ENCODE results near the gene CPT1C.

Gene CPT1C

DNA sequence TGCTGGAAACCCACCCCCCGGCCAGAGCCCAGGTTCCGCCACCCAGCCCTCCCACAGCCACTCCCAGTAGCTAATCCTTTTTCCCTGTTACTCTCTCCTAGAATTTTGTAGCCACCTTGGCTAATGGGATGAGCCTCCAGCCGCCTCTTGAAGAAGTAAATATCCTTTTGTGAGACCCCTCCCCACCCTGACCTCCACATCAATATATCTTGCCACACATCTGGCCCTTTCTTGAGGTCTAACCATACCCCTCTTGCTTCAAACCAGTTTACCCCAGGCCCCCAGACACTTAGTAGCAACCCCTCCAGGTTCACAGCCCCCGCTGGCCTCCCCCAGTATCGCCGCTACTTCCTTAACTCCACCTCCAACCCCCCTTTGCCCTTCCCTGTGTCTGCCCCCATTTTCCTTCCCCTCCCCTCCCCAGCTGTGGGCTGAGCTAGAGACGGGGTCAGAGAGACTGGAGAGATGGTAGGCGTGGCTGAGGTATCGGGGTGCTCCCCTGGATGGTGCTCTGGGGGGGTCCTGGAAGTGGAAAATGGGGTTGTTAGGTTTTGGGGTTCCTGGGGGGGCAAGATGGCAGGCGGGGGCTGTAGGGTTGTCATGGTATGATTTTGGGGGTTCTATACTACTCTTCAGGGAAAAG, 11.0 kb upstream of the CPT1C start:
- Histone ChIP-seq H3K36me3 (ENCODE audit: control insufficient read depth, insufficient read depth, low read length) (peaks cover 19% of the 10 kb centered on the region), H3K27me3 (ENCODE audit: control insufficient read depth, insufficient read depth, low read length) (no peaks in the 10 kb centered on the region), H3K4me1 (ENCODE audit: control insufficient read depth, insufficient read depth, low read length) (peaks cover 6% of the 10 kb centered on the region), H3K9ac (ENCODE audit: low read length) (no peak overlapping the region), H3K27ac (ENCODE audit: low read depth, low read length) (peak overlapping the region; percentile 27), H3K4me3 (ENCODE audit: low read length) (no peak overlapping the region)

DNA sequence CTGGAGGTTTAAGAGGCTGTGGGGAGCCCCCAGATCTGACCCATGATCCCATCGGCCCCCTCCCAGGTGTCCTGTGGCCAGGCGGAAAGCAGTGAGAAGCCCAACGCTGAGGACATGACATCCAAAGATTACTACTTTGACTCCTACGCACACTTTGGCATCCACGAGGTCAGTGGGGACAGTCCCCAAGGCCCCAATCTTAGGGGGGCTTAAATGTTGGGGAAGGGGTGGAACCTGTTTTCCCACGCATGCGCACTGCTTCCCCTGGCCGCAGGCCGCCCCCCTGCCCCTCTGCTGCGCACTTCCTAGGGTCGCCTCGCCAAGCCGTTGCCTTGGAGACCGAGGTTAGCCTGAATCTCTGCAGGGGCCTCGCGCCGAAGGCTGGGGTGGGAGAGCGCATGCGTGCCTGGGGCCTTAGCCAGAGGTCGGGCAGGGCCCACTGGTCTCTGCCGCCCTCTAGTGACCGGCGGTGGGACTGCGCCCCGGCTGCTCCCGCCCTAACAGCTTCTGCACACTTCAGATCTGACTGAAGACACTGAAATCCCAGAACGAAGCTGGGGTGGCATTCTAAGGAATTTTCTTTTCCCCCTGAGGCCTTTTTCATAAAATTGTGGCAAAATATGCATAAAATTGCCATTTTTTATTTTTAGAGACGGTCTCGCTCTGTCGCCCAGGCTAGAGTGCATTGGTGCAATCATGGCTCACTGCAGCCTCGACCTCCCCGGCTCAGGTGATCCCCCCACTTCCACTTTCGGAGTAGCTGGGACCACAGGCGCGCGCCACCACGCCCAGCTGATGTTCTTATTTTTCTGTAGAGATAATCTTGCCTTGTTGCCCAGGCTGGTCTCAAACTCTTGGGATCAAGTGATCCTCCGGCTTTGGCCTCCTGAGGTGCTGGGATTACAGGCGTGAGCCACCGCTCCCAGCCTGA, 10.2 kb upstream of the CPT1C start:
- peak overlapping the region; percentile 25 for H3K4me3 ChIP-seq (ENCODE audit: low read length)
- H3K4me1 ChIP-seq (ENCODE audit: control insufficient read depth, insufficient read depth, low read length): peaks cover 6% of the 10 kb centered on the region
- H3K36me3 ChIP-seq (ENCODE audit: control insufficient read depth, insufficient read depth, low read length): peaks cover 23% of the 10 kb centered on the region
- H3K9ac ChIP-seq (ENCODE audit: low read length): no peak overlapping the region
- H3K27ac ChIP-seq (ENCODE audit: low read depth, low read length): peak overlapping the region; percentile 27
- no peaks in the 10 kb centered on the region for H3K27me3 ChIP-seq (ENCODE audit: control insufficient read depth, insufficient read depth, low read length)

DNA sequence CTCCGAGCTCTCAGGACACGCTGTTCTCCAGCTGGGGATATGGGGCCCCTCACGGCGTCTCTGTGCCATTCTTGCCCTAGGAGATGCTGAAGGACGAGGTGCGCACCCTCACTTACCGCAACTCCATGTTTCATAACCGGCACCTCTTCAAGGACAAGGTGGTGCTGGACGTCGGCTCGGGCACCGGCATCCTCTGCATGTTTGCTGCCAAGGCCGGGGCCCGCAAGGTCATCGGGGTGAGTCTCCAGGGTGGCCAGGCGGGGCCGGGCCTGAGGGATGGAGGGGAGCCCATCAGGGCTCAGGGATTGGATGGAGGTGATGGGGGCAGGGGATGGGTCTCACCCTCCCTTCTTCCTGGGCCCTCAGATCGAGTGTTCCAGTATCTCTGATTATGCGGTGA, 9.1 kb upstream of the CPT1C start:
- peaks cover 23% of the 10 kb centered on the region for H3K36me3 ChIP-seq (ENCODE audit: control insufficient read depth, insufficient read depth, low read length)
- H3K4me1 ChIP-seq (ENCODE audit: control insufficient read depth, insufficient read depth, low read length): peaks cover 6% of the 10 kb centered on the region
- no peak overlapping the region for H3K4me3 ChIP-seq (ENCODE audit: low read length)
- H3K9ac ChIP-seq (ENCODE audit: low read length): no peak overlapping the region
- H3K27ac ChIP-seq (ENCODE audit: low read depth, low read length): no peak overlapping the region
- no peaks in the 10 kb centered on the region for H3K27me3 ChIP-seq (ENCODE audit: control insufficient read depth, insufficient read depth, low read length)

DNA sequence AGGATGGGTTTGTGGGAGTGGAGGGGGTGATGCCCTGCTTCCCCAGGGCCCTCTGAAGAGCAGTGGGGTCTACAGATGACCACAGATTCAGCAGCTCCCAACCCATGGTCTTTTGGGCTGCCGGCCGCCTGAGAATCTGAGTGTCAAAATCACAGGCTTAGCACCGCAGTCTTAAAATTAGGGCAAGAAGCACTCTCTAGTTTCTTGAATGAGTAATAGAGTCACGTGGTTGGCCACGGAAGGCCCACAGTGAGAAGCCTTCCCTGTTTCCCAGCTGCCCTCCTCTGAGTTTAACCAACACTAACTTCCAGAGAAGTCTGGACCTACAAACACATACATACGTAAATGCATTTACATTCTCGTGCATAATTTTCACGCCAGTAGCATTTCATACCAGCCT, 8.6 kb upstream of the CPT1C start:
- no peak overlapping the region for H3K27ac ChIP-seq (ENCODE audit: low read depth, low read length)
- H3K9ac ChIP-seq (ENCODE audit: low read length): no peak overlapping the region
- peaks cover 6% of the 10 kb centered on the region for H3K4me1 ChIP-seq (ENCODE audit: control insufficient read depth, insufficient read depth, low read length)
- H3K4me3 ChIP-seq (ENCODE audit: low read length): no peak overlapping the region
- peaks cover 23% of the 10 kb centered on the region for H3K36me3 ChIP-seq (ENCODE audit: control insufficient read depth, insufficient read depth, low read length)
- no peaks in the 10 kb centered on the region for H3K27me3 ChIP-seq (ENCODE audit: control insufficient read depth, insufficient read depth, low read length)

DNA sequence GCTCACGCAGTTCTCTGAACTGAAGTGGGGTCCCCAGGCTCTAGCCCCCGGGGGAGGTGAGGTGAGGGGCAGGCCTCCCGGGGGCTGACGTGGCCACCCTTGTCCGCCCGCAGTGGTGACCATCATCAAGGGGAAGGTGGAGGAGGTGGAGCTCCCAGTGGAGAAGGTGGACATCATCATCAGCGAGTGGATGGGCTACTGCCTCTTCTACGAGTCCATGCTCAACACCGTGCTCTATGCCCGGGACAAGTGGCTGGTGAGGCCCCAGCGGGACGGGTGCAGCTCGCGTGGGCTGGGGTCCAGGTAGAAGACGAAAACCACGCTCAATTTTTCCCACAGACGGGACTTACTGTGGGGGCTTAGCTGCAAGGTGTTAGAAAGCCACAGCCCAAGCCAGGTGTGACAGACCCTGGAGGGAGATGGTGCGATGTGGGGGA, 7.1 kb upstream of the CPT1C start:
- no peak overlapping the region for H3K9ac ChIP-seq (ENCODE audit: low read length)
- H3K36me3 ChIP-seq (ENCODE audit: control insufficient read depth, insufficient read depth, low read length): peaks cover 25% of the 10 kb centered on the region
- no peak overlapping the region for H3K27ac ChIP-seq (ENCODE audit: low read depth, low read length)
- H3K4me1 ChIP-seq (ENCODE audit: control insufficient read depth, insufficient read depth, low read length): peaks cover 4% of the 10 kb centered on the region
- H3K27me3 ChIP-seq (ENCODE audit: control insufficient read depth, insufficient read depth, low read length): no peaks in the 10 kb centered on the region
- H3K4me3 ChIP-seq (ENCODE audit: low read length): no peak overlapping the region

DNA sequence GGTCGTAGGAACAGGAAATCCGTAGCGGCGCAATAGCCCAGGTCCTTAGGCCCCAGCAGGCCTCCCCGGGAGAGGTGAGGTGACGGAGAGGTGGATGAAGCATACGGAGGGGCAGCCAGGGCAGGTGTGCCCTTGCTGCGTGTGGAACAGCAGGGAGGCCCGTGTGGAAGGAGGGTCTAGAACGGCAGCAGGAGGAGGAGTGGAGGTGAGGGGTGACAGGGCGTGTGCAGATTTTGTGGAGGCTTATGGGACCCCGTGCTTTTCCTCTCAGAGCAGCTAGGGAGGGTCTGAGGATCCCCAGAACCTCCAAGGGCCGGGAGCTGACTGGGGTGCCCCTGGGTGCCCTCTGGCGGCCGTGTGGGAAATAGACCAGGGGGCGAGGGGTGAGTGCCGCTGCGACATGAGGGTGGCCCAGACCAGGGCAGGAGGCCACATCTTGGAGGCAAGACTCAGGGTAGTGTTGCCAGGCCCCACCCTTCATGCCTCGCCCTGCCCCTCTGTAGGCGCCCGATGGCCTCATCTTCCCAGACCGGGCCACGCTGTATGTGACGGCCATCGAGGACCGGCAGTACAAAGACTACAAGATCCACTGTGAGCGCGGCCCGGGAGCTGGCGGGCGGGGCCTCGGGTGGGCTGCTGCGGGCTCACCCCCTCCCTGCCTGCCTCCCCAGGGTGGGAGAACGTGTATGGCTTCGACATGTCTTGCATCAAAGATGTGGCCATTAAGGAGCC, 6.5 kb upstream of the CPT1C start:
- no peak overlapping the region for H3K27ac ChIP-seq (ENCODE audit: low read depth, low read length)
- H3K27me3 ChIP-seq (ENCODE audit: control insufficient read depth, insufficient read depth, low read length): peaks cover under 1% of the 10 kb centered on the region
- H3K4me3 ChIP-seq (ENCODE audit: low read length): no peak overlapping the region
- no peak overlapping the region for H3K9ac ChIP-seq (ENCODE audit: low read length)
- H3K36me3 ChIP-seq (ENCODE audit: control insufficient read depth, insufficient read depth, low read length): peaks cover 25% of the 10 kb centered on the region
- peaks cover 4% of the 10 kb centered on the region for H3K4me1 ChIP-seq (ENCODE audit: control insufficient read depth, insufficient read depth, low read length)

DNA sequence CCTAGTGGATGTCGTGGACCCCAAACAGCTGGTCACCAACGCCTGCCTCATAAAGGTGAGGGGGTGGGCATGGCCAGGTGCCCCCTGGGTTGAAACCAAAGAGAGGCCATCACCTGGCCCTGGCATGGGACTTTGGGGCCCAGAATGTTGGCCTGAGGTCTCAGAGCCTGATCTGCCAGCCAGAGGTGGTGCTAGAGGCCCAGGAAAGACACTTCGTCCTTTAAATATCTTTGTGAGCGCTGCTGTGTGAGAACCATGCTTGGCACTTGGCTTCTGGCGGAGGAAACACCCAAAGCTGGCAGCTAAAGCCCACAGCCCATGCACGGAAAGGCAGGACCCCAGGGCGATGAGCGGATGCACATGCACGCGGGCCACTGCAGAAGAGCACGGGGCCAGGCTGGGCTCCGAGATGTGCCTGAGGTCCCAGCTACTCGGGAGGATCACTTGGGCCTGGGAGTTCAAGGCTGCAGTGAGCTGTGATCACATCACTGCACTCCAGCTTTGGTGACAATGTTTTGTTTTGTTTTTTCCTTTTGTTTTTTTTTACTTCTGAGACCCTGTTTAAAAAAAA, 5.8 kb upstream of the CPT1C start:
- Histone ChIP-seq H3K4me3 (ENCODE audit: low read length) (no peak overlapping the region), H3K36me3 (ENCODE audit: control insufficient read depth, insufficient read depth, low read length) (peaks cover 25% of the 10 kb centered on the region), H3K4me1 (ENCODE audit: control insufficient read depth, insufficient read depth, low read length) (peaks cover 8% of the 10 kb centered on the region)

DNA sequence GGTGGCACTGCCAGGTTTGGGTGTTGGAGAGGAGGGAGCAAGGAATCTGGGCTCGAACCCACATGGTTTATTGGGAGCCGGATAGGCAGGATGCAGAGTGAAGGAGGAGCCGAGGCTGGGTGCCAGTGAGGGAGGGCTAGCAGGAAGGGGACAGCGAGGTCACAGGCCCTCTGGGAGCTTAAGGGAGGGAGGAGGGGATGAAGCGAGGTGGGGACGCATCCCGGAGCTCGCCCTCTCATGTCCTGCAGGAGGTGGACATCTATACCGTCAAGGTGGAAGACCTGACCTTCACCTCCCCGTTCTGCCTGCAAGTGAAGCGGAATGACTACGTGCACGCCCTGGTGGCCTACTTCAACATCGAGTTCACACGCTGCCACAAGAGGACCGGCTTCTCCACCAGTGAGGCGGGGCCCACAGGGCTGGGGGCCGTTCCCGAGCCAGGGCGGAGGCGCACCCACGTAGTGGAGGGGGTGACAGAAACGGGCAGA, 5.0 kb upstream of the CPT1C start:
- H3K4me3 ChIP-seq (ENCODE audit: low read length): no peak overlapping the region
- no peak overlapping the region for H3K9ac ChIP-seq (ENCODE audit: low read length)
- H3K27me3 ChIP-seq (ENCODE audit: control insufficient read depth, insufficient read depth, low read length): peaks cover 10% of the 10 kb centered on the region
- peaks cover 7% of the 10 kb centered on the region for H3K4me1 ChIP-seq (ENCODE audit: control insufficient read depth, insufficient read depth, low read length)
- H3K27ac ChIP-seq (ENCODE audit: low read depth, low read length): no peak overlapping the region
- H3K36me3 ChIP-seq (ENCODE audit: control insufficient read depth, insufficient read depth, low read length): peaks cover 25% of the 10 kb centered on the region

More for the DNA sequence above, 5.8 kb upstream of the CPT1C start:
- no peak overlapping the region for H3K27ac ChIP-seq (ENCODE audit: low read depth, low read length)
- H3K27me3 ChIP-seq (ENCODE audit: control insufficient read depth, insufficient read depth, low read length): peaks cover 7% of the 10 kb centered on the region
- H3K9ac ChIP-seq (ENCODE audit: low read length): no peak overlapping the region

DNA sequence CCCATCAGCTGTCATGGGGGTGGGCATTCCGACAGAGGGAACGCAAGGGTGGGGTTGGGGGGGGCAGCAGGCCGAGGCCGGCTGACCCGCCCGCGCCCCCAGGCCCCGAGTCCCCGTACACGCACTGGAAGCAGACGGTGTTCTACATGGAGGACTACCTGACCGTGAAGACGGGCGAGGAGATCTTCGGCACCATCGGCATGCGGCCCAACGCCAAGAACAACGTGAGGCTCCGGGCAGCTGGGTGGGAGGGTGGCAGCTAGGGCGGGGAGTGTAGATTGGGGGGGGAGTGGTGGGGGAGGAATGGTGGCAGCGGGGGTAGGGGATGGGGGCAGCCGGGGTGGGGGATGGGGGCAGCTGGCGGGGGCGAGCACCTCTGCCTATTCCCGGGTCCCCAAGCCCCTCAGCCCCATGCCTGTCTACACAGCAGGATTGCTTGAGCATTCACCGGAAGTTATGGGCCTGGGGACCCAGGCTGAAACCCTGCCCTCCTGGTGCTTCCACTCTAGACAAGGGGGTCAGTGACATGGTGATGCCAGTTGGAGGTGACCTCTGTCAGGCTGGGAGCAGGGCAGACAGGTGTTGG, 4.3 kb upstream of the CPT1C start:
- Histone ChIP-seq H3K4me3 (ENCODE audit: low read length) (no peak overlapping the region), H3K27ac (ENCODE audit: low read depth, low read length) (no peak overlapping the region), H3K36me3 (ENCODE audit: control insufficient read depth, insufficient read depth, low read length) (peaks cover 25% of the 10 kb centered on the region), H3K4me1 (ENCODE audit: control insufficient read depth, insufficient read depth, low read length) (peaks cover 7% of the 10 kb centered on the region), H3K9ac (ENCODE audit: low read length) (no peak overlapping the region), H3K27me3 (ENCODE audit: control insufficient read depth, insufficient read depth, low read length) (peaks cover 10% of the 10 kb centered on the region)

DNA sequence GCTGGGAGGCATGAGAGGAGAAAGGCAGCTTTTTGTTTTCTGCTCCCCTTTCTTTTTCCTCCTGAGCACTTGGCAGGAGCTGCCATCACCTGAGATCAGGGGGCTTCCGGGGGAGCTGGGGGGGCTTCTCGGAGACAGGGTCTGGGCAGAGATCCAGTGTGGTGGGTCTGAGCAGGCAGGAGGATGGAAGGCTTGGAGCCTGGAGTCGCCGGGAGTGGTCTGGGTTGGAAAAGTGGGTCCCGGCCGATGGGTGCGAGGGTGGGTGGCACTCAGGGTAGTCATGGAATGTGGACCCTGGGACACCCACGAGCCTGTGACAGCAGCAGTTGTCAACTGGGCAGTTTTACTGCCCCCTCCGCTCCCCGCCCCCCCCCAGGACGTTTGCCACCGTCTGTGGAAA, 3.8 kb upstream of the CPT1C start:
- H3K9ac ChIP-seq (ENCODE audit: low read length): no peak overlapping the region
- H3K36me3 ChIP-seq (ENCODE audit: control insufficient read depth, insufficient read depth, low read length): peaks cover 20% of the 10 kb centered on the region
- H3K27ac ChIP-seq (ENCODE audit: low read depth, low read length): no peak overlapping the region
- H3K4me3 ChIP-seq (ENCODE audit: low read length): no peak overlapping the region
- H3K4me1 ChIP-seq (ENCODE audit: control insufficient read depth, insufficient read depth, low read length): peaks cover 7% of the 10 kb centered on the region
- peaks cover 10% of the 10 kb centered on the region for H3K27me3 ChIP-seq (ENCODE audit: control insufficient read depth, insufficient read depth, low read length)

DNA sequence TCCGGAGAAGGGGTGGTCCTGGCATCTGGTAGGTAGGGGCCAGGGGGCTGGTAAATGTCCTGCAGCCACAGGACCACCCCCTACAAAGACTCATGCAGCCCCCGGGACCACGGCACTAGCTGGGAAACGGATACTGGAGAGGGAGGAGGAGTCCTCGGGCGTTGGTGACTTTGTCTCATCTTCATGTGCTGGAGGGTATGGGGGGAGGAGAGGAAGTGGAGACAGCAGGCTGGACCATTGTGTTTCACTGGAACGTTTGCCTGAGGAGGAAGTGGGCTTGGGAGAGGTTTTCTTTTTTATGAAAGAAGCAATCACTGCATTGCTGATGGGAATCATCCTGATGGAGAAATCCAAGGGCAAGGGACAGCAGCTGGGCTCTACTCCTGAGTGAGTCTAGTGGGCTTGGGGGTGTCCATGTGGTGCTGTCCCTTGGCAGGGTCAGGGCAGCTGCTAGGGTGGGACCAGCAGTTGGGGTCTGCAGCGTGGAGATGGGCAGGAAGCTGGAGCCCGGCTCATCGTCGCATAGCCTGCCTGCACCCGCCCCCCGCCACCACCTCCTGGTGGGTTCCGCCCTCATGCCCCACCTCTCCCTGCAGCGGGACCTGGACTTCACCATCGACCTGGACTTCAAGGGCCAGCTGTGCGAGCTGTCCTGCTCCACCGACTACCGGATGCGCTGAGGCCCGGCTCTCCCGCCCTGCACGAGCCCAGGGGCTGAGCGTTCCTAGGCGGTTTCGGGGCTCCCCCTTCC, 3.2 kb upstream of the CPT1C start:
- peaks cover 7% of the 10 kb centered on the region for H3K4me1 ChIP-seq (ENCODE audit: control insufficient read depth, insufficient read depth, low read length)
- H3K27ac ChIP-seq (ENCODE audit: low read depth, low read length): no peak overlapping the region
- peaks cover 17% of the 10 kb centered on the region for H3K36me3 ChIP-seq (ENCODE audit: control insufficient read depth, insufficient read depth, low read length)
- H3K27me3 ChIP-seq (ENCODE audit: control insufficient read depth, insufficient read depth, low read length): peaks cover 10% of the 10 kb centered on the region
- no peak overlapping the region for H3K4me3 ChIP-seq (ENCODE audit: low read length)
- H3K9ac ChIP-seq (ENCODE audit: low read length): no peak overlapping the region

All from rectal smooth muscle tissue (tissue), 1 donor.